Loucy (cell line): ENCODE results near the gene LRRFIP1.

Source experiments
- EZH2phosphoT487 ChIP-seq: fragments of 200-600 bp; IDR thresholded peaks from 2 replicates; pipeline ENCODE4 v1.6.1; 2018; ENCODE audit warnings: antibody characterized with exemption, mild to moderate bottlenecking, moderate library complexity, borderline replicate concordance
- TF ChIP-seq, protein P1 (sequence below): fragments of 200-600 bp; sonication (generic); conservative IDR thresholded peaks from 2 replicates; pipeline ENCODE4 v1.5.1; 2014; ENCODE audit warnings: mild to moderate bottlenecking, antibody characterized with exemption, low read length

DNA sequence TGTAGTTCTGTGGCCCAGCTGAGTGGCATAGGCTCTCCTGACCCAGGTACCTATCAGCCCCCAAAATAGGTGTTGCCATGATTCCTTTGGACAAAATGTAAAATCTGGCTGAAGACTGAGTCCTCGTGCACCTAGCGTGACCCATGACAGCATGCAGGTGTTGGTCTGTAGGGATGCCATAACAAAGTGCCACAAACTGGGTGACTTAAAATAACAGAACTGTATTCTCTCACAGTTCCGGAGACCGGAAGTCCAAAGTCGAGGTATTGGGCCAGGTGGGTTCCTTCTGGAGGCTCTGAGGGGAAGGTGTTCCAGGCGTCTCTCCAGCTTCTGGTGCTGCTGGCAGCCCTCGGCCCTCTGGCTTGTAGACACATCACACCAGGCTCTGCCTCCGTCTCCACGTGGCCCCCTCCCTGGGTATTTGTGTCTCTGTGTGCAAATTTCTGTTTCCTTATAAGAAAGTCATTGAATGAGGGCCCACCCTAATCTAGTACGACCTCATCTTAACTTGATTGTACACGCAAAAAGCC, 34.5 kb downstream of the LRRFIP1 start:
- no peak for TF ChIP-seq EZH2phosphoT487
- TF ChIP-seq, protein P1, sequence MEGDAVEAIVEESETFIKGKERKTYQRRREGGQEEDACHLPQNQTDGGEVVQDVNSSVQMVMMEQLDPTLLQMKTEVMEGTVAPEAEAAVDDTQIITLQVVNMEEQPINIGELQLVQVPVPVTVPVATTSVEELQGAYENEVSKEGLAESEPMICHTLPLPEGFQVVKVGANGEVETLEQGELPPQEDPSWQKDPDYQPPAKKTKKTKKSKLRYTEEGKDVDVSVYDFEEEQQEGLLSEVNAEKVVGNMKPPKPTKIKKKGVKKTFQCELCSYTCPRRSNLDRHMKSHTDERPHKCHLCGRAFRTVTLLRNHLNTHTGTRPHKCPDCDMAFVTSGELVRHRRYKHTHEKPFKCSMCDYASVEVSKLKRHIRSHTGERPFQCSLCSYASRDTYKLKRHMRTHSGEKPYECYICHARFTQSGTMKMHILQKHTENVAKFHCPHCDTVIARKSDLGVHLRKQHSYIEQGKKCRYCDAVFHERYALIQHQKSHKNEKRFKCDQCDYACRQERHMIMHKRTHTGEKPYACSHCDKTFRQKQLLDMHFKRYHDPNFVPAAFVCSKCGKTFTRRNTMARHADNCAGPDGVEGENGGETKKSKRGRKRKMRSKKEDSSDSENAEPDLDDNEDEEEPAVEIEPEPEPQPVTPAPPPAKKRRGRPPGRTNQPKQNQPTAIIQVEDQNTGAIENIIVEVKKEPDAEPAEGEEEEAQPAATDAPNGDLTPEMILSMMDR, result no peak
